DMS153 treated with DMSO at 0.1 percent for 48 hours (cell line): ENCODE results near the gene VBP1.
"Not testable (repeated sequence)": the region's sequence is repeated elsewhere in the genome, so short reads cannot be mapped to it uniquely, and the experiment has no call there.

Experiments used
- DNase-seq: peaks from one replicate; lab custom pipeline; 2025; ENCODE audit not compliant: unreplicated experiment; lab: John Stamatoyannopoulos, UW

Gene VBP1, protein sequence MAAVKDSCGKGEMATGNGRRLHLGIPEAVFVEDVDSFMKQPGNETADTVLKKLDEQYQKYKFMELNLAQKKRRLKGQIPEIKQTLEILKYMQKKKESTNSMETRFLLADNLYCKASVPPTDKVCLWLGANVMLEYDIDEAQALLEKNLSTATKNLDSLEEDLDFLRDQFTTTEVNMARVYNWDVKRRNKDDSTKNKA

GRCh38 chrX:155216179-155216939, at the start of gene VBP1:
TSS of gene VBP1 (plus strand) at chrX:155216460. CDS start at chrX:155216483, 23 bp downstream.
- DNase-seq = peak; percentile 89

GRCh38 chrX:155169881-155170280, 46.4 kb upstream of the VBP1 start:
- DNase-seq = no peak

DNA sequence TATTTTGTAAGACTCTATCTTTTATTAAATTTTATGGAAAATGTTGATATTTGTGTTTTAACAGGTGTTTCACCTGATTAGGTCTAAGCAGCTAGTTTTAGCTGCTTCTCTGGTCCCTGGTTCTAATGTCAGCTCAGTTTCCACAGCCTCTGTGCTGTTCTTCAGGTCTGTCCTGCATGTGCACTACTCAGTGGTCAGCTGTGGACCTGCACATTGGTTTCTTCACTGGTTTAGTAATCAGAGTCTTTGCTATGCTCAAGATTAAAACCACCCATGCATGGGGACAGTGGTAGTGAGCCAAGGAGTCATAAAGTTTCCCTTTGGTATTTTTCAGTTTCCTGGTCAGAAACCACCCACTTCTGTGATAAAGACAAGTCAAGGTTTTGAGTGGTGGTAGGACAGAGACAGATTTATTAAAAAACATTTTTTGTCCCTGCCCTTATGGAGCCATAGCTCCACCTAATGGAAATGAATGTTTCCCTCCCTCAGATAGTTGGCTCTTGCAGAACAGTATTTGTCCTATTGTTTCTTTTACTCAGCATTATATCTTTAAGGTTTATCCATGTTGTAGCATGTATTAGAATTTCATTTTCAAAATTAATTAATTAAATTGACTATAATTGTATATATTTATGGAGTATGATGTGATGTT, 36.8 kb upstream of the VBP1 start:
- DNase-seq = no peak

GRCh38 chrX:155188786-155189185, 27.5 kb upstream of the VBP1 start:
- DNase-seq = no peak

- no peak for DNase-seq
Observed at GRCh38 chrX:155211208-155211607, 5.1 kb upstream of the VBP1 start.

GRCh38 chrX:155213731-155214130, 2.5 kb upstream of the VBP1 start:
- DNase-seq = no peak

- peak; percentile 45 for DNase-seq
Observed at GRCh38 chrX:155215443-155216178, 649 bp upstream of the VBP1 start.

DNA sequence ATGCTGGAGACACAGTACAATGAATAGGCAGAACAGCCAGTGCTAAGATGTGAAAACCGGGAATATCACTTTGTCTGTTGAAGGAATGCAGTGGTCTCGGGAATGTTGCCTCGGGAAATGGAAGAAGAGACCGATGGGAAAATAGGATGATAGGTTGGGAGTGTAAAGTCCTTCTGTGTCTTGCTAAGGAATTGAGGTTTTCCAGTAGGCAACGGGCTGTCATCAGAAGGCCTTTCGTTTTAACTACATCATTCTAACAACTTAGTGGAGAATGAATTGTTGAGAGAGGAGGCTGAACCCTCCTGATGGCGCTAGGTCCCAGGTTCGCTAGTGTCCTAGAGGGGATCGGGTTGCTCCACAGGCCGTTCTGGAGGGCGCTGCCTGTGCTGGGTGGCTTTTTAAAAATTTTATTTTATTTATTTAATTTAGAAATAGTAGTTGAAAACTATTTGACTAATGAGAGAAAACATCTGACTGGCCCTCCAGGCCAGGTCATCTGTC, 730 bp downstream of the VBP1 start:
- DNase-seq = no peak

GRCh38 chrX:155218777-155219176, 2.5 kb downstream of the VBP1 start:
- no peak for DNase-seq

GRCh38 chrX:155221351-155221750, 5.1 kb downstream of the VBP1 start:
- DNase-seq = no peak

- DNase-seq = not testable (repeated sequence)
Observed at GRCh38 chrX:155223746-155224145, 7.5 kb downstream of the VBP1 start.

DNA sequence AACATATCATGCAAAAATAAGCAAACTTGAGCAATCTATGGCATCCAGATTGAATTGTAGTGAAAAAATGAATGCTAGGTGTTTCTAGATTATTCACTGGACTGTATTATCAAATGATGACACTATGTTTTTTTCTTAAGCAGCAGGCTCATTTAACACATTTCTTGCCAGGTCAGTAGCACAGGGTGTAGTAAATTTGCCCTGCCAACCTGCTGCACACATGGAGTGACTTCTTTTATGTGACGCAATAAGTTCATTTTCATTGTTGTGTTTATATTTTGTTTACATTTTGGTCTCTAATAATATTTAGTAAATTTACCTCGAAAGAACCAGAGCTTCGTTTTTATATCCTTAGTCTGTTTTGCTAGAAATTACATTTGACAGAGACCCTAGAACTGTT, 9.5 kb downstream of the VBP1 start:
- no peak for DNase-seq

- no peak for DNase-seq
Observed at GRCh38 chrX:155231163-155231562, 14.9 kb downstream of the VBP1 start.

DNA sequence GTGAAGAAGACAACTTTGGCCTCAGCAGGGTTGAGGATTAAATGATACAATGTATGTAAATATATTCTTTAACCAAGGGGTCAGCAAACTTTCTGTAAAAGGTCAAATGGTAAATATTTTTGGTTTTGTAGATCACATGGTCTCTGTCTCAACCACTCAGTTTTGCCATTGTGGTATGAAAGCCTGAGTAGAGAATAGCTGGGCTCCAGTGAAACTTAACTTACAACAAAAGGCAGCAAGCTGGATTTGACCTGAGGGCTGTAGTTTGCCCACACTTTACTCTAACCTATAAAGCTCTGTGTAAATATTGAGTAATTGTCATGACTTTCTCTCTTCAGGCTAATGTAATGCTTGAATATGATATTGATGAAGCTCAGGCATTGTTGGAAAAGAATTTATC, 19.6 kb downstream of the VBP1 start:
- no peak for DNase-seq

DNA sequence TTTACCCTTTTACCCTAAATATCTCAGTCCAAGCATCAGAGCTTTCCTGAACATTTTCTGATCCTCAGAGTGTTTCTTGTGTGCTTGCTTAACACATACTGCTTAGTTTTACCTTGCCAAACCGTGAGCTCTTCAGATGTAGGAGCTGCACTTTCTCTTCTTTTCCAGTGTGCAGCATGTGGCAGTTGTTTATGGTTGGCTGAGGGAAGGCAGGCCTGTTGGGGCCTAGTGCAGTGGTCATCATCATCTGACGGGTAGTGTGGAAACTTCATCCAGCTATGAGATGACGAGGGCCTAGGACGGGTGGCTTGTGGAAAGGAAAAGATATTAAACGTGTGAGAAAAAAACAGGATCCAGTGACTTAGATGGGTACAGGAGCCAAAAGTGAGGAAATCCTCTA, 21.5 kb downstream of the VBP1 start:
- DNase-seq = no peak

GRCh38 chrX:155242300-155242699, 26.0 kb downstream of the VBP1 start:
- DNase-seq = no peak

DNA sequence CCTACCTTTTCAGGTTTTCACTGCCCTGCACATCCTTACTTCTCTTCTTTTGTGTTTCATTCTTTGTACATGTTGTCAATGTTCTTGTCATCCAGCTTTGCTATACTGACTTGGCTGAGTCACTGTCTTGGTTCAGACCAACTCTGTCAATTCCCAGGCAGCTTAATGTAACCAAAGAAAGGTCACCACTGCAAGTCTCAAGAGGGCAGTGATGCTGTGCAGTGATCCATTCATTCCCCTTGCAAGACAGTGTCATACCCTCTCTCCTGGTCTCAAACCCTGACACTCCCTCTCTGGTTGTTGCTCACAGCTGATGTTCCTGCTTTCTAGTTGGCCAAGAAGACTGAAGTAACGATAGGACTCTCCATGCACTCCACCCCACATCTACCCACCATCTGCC, 30.5 kb downstream of the VBP1 start:
- DNase-seq = no peak

DNA sequence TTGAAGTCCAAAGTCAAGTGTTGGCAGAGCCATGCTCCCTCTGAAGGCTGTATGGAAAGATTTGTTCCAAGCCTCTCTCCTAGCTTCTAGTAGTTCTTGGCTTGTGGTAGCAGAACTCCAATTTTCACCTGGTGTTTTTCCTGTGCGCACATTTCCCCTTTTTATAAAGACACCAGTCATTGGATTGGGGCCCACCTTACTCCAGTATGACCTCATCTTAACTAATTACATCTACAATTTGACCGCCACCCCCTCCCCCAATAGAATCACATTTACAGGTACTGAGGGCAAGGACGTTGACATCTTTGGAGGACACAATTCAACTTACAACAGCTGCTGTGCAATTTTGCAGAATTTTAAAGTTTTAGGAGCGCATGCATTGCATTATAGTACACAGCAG, 31.2 kb downstream of the VBP1 start:
- no peak for DNase-seq

- DNase-seq = no peak
Observed at GRCh38 chrX:155251391-155251790, 35.1 kb downstream of the VBP1 start.

DNA sequence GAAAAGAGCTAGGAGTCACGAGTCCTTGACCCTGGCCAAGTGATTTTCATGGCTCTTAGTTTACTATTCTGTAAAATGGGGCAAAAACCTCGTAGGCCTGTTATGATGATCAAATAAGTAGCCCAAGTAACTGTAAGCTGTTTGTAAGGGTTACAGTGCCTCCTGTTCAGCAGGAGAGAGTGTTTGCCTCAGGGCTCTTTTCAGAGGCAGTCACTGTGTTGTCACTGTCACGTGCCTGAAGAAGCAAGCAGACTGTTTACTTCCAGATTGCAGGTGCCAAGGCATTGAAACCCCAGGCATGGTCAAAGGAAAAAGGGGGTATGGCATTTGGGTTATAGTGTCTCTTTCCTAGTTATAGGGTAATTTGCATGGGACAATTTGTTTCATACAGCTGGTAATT, 43.5 kb downstream of the VBP1 start:
- DNase-seq = no peak

DNA sequence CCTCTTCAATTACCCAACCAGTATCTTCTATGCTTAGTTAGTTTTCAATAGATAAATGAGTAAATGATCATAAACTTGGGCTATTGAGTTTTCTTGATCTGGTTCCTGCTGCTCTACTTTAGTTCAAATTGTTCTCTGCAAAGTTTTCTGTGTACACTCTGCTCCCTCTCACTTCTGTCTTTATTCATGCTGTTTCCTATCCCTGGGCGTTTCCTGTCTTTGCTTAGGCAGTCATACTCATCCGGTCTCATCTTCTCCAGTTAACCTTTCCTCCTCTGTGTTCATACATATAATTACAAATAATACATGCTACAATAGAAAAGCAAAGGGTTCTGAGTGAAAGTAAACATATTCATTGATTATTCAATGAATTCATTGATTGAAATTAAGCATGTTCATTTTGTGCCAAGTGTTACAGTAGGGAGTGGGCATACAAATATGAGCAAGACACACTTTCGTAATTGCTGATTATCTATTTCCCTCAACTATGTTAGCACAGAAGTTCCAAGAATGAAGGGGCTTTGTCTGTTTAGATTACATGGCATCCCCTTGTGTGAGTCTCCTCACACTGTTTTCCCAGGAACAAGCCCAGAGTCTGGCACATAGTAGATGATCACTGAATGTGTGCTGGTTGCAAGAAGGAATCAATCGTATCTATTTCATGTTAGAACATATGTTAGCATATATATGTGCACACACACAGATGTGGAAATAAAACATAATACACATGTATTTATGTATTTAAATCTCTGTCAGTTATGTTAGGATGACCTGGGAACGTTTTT, 46.9 kb downstream of the VBP1 start:
- no peak for DNase-seq
